ENCODE data around the gene ANKRD52.

- no peak for TF ChIP-seq RAD21 (IDR thresholded peaks at IDR 0.05; ENCODE audit: insufficient read depth, low read depth, low read length)
- TF ChIP-seq, protein P1, sequence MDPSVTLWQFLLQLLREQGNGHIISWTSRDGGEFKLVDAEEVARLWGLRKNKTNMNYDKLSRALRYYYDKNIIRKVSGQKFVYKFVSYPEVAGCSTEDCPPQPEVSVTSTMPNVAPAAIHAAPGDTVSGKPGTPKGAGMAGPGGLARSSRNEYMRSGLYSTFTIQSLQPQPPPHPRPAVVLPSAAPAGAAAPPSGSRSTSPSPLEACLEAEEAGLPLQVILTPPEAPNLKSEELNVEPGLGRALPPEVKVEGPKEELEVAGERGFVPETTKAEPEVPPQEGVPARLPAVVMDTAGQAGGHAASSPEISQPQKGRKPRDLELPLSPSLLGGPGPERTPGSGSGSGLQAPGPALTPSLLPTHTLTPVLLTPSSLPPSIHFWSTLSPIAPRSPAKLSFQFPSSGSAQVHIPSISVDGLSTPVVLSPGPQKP (IDR thresholded peaks at IDR 0.05; ENCODE audit: low read depth, low read length) = no peak
- no peak for TF ChIP-seq FOS (IDR thresholded peaks at IDR 0.05; ENCODE audit: borderline replicate concordance, extremely low read depth, insufficient read length)
- no peak for TF ChIP-seq CTCF (IDR thresholded peaks at IDR 0.05 in 2 of 3, conservative IDR thresholded peaks at IDR 0.05 in 1 of 3; ENCODE audit: control insufficient read depth in 2 of 3, extremely low read depth in 1 of 3, insufficient read depth in 1 of 3, low read depth in 3 of 3, low read length in 3 of 3)
- no peak for TF ChIP-seq LARP7 (IDR thresholded peaks at IDR 0.05)
- no peak for TF ChIP-seq KDM1A (IDR thresholded peaks at IDR 0.05; ENCODE audit: borderline replicate concordance)
- TF ChIP-seq ATF3 (IDR thresholded peaks at IDR 0.05; ENCODE audit: borderline replicate concordance, extremely low read depth, low read depth, low read length) = no peak
- TF ChIP-seq, protein P2, sequence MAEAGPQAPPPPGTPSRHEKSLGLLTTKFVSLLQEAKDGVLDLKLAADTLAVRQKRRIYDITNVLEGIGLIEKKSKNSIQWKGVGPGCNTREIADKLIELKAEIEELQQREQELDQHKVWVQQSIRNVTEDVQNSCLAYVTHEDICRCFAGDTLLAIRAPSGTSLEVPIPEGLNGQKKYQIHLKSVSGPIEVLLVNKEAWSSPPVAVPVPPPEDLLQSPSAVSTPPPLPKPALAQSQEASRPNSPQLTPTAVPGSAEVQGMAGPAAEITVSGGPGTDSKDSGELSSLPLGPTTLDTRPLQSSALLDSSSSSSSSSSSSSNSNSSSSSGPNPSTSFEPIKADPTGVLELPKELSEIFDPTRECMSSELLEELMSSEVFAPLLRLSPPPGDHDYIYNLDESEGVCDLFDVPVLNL (IDR thresholded peaks at IDR 0.05; ENCODE audit: low read depth, low read length) = no peak
- no peak for TF ChIP-seq SIX5 (IDR thresholded peaks at IDR 0.05; ENCODE audit: low read depth, low read length, severe bottlenecking)
- TF ChIP-seq FOXK2 (IDR thresholded peaks at IDR 0.05) = no peak
- no peak for TF ChIP-seq POLR2AphosphoS5 (IDR thresholded peaks at IDR 0.05; ENCODE audit: low read length)
- TF ChIP-seq POLR2A (IDR thresholded peaks at IDR 0.05; ENCODE audit: low read depth, low read length) = no peak; the same call in 1 of the 2 replicates
- TF ChIP-seq EZH2 (IDR thresholded peaks at IDR 0.05; ENCODE audit: borderline replicate concordance, control insufficient read depth, low read depth, low read length) = no peak
- TF ChIP-seq, protein P3, sequence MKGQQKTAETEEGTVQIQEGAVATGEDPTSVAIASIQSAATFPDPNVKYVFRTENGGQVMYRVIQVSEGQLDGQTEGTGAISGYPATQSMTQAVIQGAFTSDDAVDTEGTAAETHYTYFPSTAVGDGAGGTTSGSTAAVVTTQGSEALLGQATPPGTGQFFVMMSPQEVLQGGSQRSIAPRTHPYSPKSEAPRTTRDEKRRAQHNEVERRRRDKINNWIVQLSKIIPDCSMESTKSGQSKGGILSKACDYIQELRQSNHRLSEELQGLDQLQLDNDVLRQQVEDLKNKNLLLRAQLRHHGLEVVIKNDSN (IDR thresholded peaks at IDR 0.05; ENCODE audit: borderline replicate concordance, extremely low read length, insufficient read depth, low read depth, low read length) = no peak
These were observed 21.2 kb downstream of the ANKRD52 start for GRCh38 chr12:56236985-56237384.

All from GM12878 (cell line).